ENCODE data around the gene MPND.

DNA sequence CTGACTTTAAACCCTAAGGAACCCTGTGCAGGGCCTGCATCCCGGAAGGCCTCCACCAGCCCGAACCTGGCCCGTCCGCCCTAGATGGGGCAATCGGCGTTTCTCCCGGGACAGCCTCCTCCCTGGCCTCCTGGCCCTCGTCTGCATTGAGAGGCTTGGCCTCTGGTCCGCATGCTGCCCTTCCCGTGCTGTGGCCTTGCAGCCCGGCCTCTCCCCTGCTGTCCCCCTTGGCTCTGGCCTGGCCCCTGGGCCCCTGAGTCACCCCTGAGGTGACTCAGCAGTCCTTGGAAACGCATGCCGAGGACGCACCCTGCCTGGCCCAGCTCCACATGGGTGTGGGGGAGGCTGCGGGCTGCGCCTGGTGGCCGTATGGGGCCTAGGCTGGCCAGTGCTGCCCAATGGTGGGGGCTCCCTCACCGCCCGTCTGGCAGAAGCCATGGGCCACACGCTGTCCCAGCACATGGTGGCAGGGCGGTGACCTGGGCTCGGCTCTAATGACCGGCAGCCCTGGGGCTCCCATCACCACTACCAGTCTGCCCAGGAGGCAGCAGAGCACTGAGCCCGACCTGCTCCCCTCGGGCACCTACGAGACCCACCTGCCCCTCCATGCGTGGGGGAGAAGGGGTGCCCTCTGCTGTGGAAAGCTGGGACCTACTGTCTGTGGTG, 31.3 kb downstream of the MPND start:
- peak; percentile 47 for TF ChIP-seq POLR2A (IDR thresholded peaks at IDR 0.05; ENCODE audit: low read length)
- no peak for TF ChIP-seq GATA1 (IDR thresholded peaks at IDR 0.05; ENCODE audit: low read depth, low read length)
